ENCODE data around the gene FAM210A. TPM values are rescaled to one million over a fixed set of nuclear protein-coding genes. Genes with fewer than 3 reads are reported as not detected.

FAM210A gene
- total and polyA plus RNA-seq, 2 of the 4 experiments (the other 2 are of a cell fraction) = 9.8 to 25.3 TPM

GRCh38 chr18:13730481-13730880 is 4.1 kb upstream of the FAM210A start:
- Histone ChIP-seq H4K8ac (ENCODE audit: low read depth in 2 of 2, low read length in 2 of 2) (no peak overlapping the region), H3K4me3 (ENCODE audit: insufficient read depth, low read depth, low read length) (no peak overlapping the region), H2AK9ac (replicated peaks; ENCODE audit: low read depth, low read length, poor library complexity) (no peak overlapping the region), H4K5ac (ENCODE audit: low read depth, low read length) (no peak overlapping the region), H2BK120ac (ENCODE audit: low read depth, low read length) (no peak overlapping the region), H3K14ac (replicated peaks; ENCODE audit: low read depth, low read length) (no peak overlapping the region), H3K23ac (ENCODE audit: low read depth, low read length) (no peak overlapping the region), H3K9me1 (ENCODE audit: insufficient read depth, low read length) (no peaks in the 10 kb centered on the region), H3K9me3 (ENCODE audit: control insufficient read depth, insufficient read depth, low read length) (no peaks in the 10 kb centered on the region), H3K56ac (ENCODE audit: extremely low read depth, insufficient read depth, low read length) (no peak overlapping the region), H2BK20ac (ENCODE audit: low read depth, low read length) (no peak overlapping the region), H3K27me3 (ENCODE audit: control insufficient read depth, insufficient read depth, low read length) (no peaks in the 10 kb centered on the region), H3K4me1 (ENCODE audit: control insufficient read depth, insufficient read depth, low read length) (no peaks in the 10 kb centered on the region), H3K9ac (ENCODE audit: low read depth, low read length) (no peak overlapping the region), H3K27ac (ENCODE audit: insufficient read depth, low read length) (no peak overlapping the region), H4K91ac (ENCODE audit: insufficient read depth, low read depth, low read length) (no peak overlapping the region), H2AK5ac (ENCODE audit: low read depth, low read length) (no peak overlapping the region; the same call in 1 of the 2 replicates), H3K79me1 (ENCODE audit: low read depth in 1 of 2, low read length in 2 of 2) (peaks cover 2 to 25% of the 10 kb centered on the region in 2 experiments), H3K4me2 (ENCODE audit: low read depth, low read length) (no peak overlapping the region), H3K18ac (ENCODE audit: low read depth, low read length) (no peak overlapping the region), H3K4ac (ENCODE audit: low read depth, low read length) (no peak overlapping the region), H4K20me1 (ENCODE audit: insufficient read depth, low read length) (peaks cover 10% of the 10 kb centered on the region; the same call in 1 of the 2 replicates), H2BK5ac (ENCODE audit: low read depth, low read length, poor library complexity, severe bottlenecking) (no peak overlapping the region), H2BK15ac (ENCODE audit: low read depth, low read length) (no peak overlapping the region), H2AFZ (replicated peaks; ENCODE audit: low read length, poor library complexity) (no peak overlapping the region), H3K36me3 (ENCODE audit: control insufficient read depth, insufficient read depth, low read length) (peaks cover 8% of the 10 kb centered on the region)
- no peak for DNase-seq
- TF ChIP-seq NFE2L2 (IDR thresholded peaks at IDR 0.05; ENCODE audit: low read depth, low read length) (no peak), RCOR1 (IDR thresholded peaks at IDR 0.05; ENCODE audit: insufficient replicate concordance, low read length) (no peak), FOS (IDR thresholded peaks at IDR 0.05; ENCODE audit: low read depth, low read length) (no peak), USF2 (IDR thresholded peaks at IDR 0.05; ENCODE audit: low read depth, low read length) (no peak), CEBPB (IDR thresholded peaks at IDR 0.05; ENCODE audit: low read depth, low read length) (no peak), BHLHE40 (IDR thresholded peaks at IDR 0.05; ENCODE audit: low read depth, low read length) (no peak)
- CTCF ChIA-PET = no interaction called here
- intact Hi-C loops (cut with micrococcal nuclease) (no loop called here), dilution Hi-C loops (cut with HindIII; ENCODE audit: low sequenced_read_pairs, unreplicated experiment) (no loop called here), in situ Hi-C loops (cut with MboI; ENCODE audit: low sequenced_read_pairs) (loop anchor here (25.0 kb wide), 1 partner anchor 743 kb away; the partner anchor contains the start of gene CEP192)
- no peak for ATAC-seq (ENCODE audit: low read depth)
- no TSS peak for BruUV-seq (replicated peaks)
- no CpG with 5 or more reads among the region's 1 CpG for WGBS, 2 experiments (ENCODE audit: extremely low coverage in 2 of 2, insufficient read length in 1 of 2)
- POLR2A ChIA-PET (ENCODE audit: unreplicated experiment) = no interaction called here

Data from IMR-90 (cell line).